Thoracic aorta endothelial cell (primary cell): ENCODE data around the gene LRRC75B. TPM values are rescaled to one million over a fixed set of nuclear protein-coding genes. Genes with fewer than 3 reads are reported as not detected.

Experiments
- total RNA-seq: library from RNA; depleted of rRNA; stranded (reverse); fragments of >200 nt; gene quantifications from 2 replicates; pipeline ENCODE4 v1.2.3, GENCODE V29; 2012

The LRRC75B gene
- 2.0 and 3.7 TPM in 2 replicates for total RNA-seq

GRCh38 chr22:24592851-24593558 is at the start of gene LRRC75B:
Gene LRRC75B, minus strand, starts transcription at chr22:24593073. Its CDS starts 34 bp downstream, at chr22:24593039.

GRCh38 chr22:24602847-24603769 is 10.2 kb upstream of the LRRC75B start, which contains the start of gene GGT1:
Gene GGT1, plus strand, starts transcription at chr22:24603193. Its CDS starts 7,889 bp downstream, at chr22:24611082.

GRCh38 chr22:24555165-24556039 is 37.5 kb downstream of the LRRC75B start, which contains the start of gene SNRPD3:
Gene SNRPD3, plus strand, starts transcription at chr22:24555999. Its CDS starts 1,676 bp downstream, at chr22:24557675.

GRCh38 chr22:24554313-24555164 is 38.3 kb downstream of the LRRC75B start, which contains the start of gene GUCD1:
Gene GUCD1, minus strand, starts transcription at chr22:24555138. Its CDS starts 147 bp downstream, at chr22:24554991.

Other genes with a start within 250 kb of the LRRC75B start
- gene ADORA2A, start 165.5 kb downstream of the LRRC75B start, total RNA-seq, result 28.4 and 41.4 TPM in 2 replicates
- 0.07 and 0.40 TPM in 2 replicates for gene UPB1, start 97.7 kb downstream of the LRRC75B start, total RNA-seq
- 135 and 166 TPM in 2 replicates for gene GUCD1, start 37.9 kb downstream of the LRRC75B start, total RNA-seq
- 148 and 185 TPM in 2 replicates for gene SNRPD3, start 37.1 kb downstream of the LRRC75B start, total RNA-seq
- gene GGT1, start 10.1 kb upstream of the LRRC75B start, total RNA-seq, result 0.53 and 0.57 TPM in 2 replicates
- under 0.01 TPM in 1 of 2 replicates, not detected in the other for gene PIWIL3, start 181.6 kb upstream of the LRRC75B start, total RNA-seq
- 0.27 and 0.50 TPM in 2 replicates for gene SGSM1, start 213.1 kb upstream of the LRRC75B start, total RNA-seq